Right lobe of liver (tissue), 4 donors: Measurements from ENCODE around the gene SCEL.

Source experiments
- CTCF ChIP-seq, 4 donors: fragments of 200-600 bp in 3 of 4; fragments of 450-650 bp in 1 of 4; IDR thresholded peaks; one replicate each; pipeline versions ENCODE4 v1.5.1 to v1.8.0; 2016 to 2022; ENCODE audit warnings: antibody characterized with exemption in 4 of 4, mild to moderate bottlenecking in 2 of 4
- POLR2A ChIP-seq: fragments of 450-650 bp; IDR thresholded peaks from one replicate; pipeline ENCODE4 v1.6.1; 2017; ENCODE audit warnings: antibody characterized with exemption, mild to moderate bottlenecking
- donor health status: DM: no; HTN: no; CAD: no.
- donor health status: DM: no; HTN: no; CAD: no.
- donor health status: DM: no; HTN: yes; CAD: no.

GRCh38 chr13:77494226-77494625 is 41.3 kb upstream of the SCEL start:
- TF ChIP-seq CTCF (IDR thresholded peaks at IDR 0.05): no peak
- no peak for TF ChIP-seq POLR2A
